ENCODE measurements around the gene HAO2. TPM values are rescaled to one million over a fixed set of nuclear protein-coding genes. Genes with fewer than 3 reads are reported as not detected.

HAO2 gene
- total and polyA plus RNA-seq, 2 experiments from 2014 or later = not detected

Small RNA genes lying within 50 kb of the gene (small RNA-seq; reads per million reads assigned to genes)
- gene RNU1-75P (ENCODE audit: low replicate concordance) = not detected

Other genes with a start within 250 kb of the HAO2 start
- gene WARS2, start 228.1 kb upstream of the HAO2 start, total RNA-seq (2014; rRNA removed; shearing (Covaris generic)) = 12.6 and 14.3 TPM in 2 replicates
- gene WARS2, start 228.1 kb upstream of the HAO2 start, polyA plus RNA-seq (2016; fragmentation: Nextera tagmentation; extraction: Ambion mirVana) = 5.7 and 6.4 TPM in 2 replicates
- gene HSD3B2, start 46.4 kb downstream of the HAO2 start, total RNA-seq (2014; rRNA removed; shearing (Covaris generic)) = not detected in 2 replicates
- not detected in 2 replicates for gene HSD3B2, start 46.4 kb downstream of the HAO2 start, polyA plus RNA-seq (2016; fragmentation: Nextera tagmentation; extraction: Ambion mirVana)
- not detected in 2 replicates for gene HSD3B1, start 138.4 kb downstream of the HAO2 start, total RNA-seq (2014; rRNA removed; shearing (Covaris generic))
- not detected in 2 replicates for gene HSD3B1, start 138.4 kb downstream of the HAO2 start, polyA plus RNA-seq (2016; fragmentation: Nextera tagmentation; extraction: Ambion mirVana)